COR-L47 (cell line): ENCODE data around the gene PLA2R1.
A peak's percentile ranks its signal among the peaks of the same experiment; 100 is the strongest.

Source experiments
- DNase-seq: peaks from one replicate; lab custom pipeline; 2025; lab: John Stamatoyannopoulos, UW

Gene PLA2R1

GRCh38 chr2:159933727-159934049 is 128.7 kb downstream of the PLA2R1 start:
- no peak for DNase-seq

GRCh38 chr2:159933040-159933726 is 129.2 kb downstream of the PLA2R1 start:
- DNase-seq = no peak

GRCh38 chr2:159926695-159927094 is 135.7 kb downstream of the PLA2R1 start:
- DNase-seq = no peak

GRCh38 chr2:159925975-159926374 is 136.4 kb downstream of the PLA2R1 start:
- no peak for DNase-seq

- no peak for DNase-seq
These were observed 139.9 kb downstream of the PLA2R1 start for GRCh38 chr2:159922563-159922962.

- DNase-seq = no peak
These were observed 140.5 kb downstream of the PLA2R1 start for GRCh38 chr2:159921752-159922404.

GRCh38 chr2:159916511-159916910 is 145.9 kb downstream of the PLA2R1 start:
- DNase-seq = no peak

- DNase-seq = no peak
These were observed 148.5 kb downstream of the PLA2R1 start for GRCh38 chr2:159913900-159914299.

- DNase-seq = no peak
These were observed 149.8 kb downstream of the PLA2R1 start for GRCh38 chr2:159912580-159912979.

- no peak for DNase-seq
These were observed 151.5 kb downstream of the PLA2R1 start for GRCh38 chr2:159910951-159911350.

- no peak for DNase-seq
These were observed 153.8 kb downstream of the PLA2R1 start for GRCh38 chr2:159908623-159909022.

- peak; percentile 54 for DNase-seq
These were observed 154.5 kb downstream of the PLA2R1 start for GRCh38 chr2:159907909-159908308.

GRCh38 chr2:159905926-159906714 is 156.3 kb downstream of the PLA2R1 start:
- no peak for DNase-seq

- no peak for DNase-seq
These were observed 157.5 kb downstream of the PLA2R1 start for GRCh38 chr2:159904959-159905305.

- DNase-seq = no peak
These were observed 158.1 kb downstream of the PLA2R1 start, which contains the start of gene LY75 for GRCh38 chr2:159904127-159904958. Gene LY75 (minus strand): TSS chr2:159904756.

- no peak for DNase-seq
These were observed 158.8 kb downstream of the PLA2R1 start for GRCh38 chr2:159903443-159904126.

- DNase-seq = peak; percentile 85
These were observed 159.7 kb downstream of the PLA2R1 start for GRCh38 chr2:159902722-159903121.

- DNase-seq = no peak
These were observed 162.1 kb downstream of the PLA2R1 start for GRCh38 chr2:159900343-159900742.

GRCh38 chr2:159898441-159898840 is 164.0 kb downstream of the PLA2R1 start:
- no peak for DNase-seq

- no peak for DNase-seq
These were observed 164.7 kb downstream of the PLA2R1 start for GRCh38 chr2:159897720-159898119.

GRCh38 chr2:159897081-159897480 is 165.3 kb downstream of the PLA2R1 start:
- no peak for DNase-seq
